Measurements from ENCODE around the gene STARD13. TPM values are rescaled to one million over a fixed set of nuclear protein-coding genes. Genes with fewer than 3 reads are reported as not detected.

The STARD13 gene
- total RNA-seq, 3 donors from 2014 or later, result 0.05 to 0.15 (median 0.14) TPM

- H3K4me1 Mint-ChIP-seq (ENCODE audit: low read depth), result peaks cover 4% of the 10 kb centered on the region
- no peak for ATAC-seq
- peaks cover 8% of the 10 kb centered on the region for H3K9me3 Mint-ChIP-seq
- H3K27me3 Mint-ChIP-seq (ENCODE audit: low read depth), result peaks cover 5% of the 10 kb centered on the region
- no peak overlapping the region for H3K4me3 Mint-ChIP-seq
- H3K36me3 Mint-ChIP-seq (ENCODE audit: insufficient read depth), result peaks cover 2% of the 10 kb centered on the region
- no peak for DNase-seq
These were observed 57.5 kb downstream of the STARD13 start for GRCh38 chr13:33227927-33228647.

GRCh38 chr13:33224686-33225085, 60.9 kb downstream of the STARD13 start:
- Mint-ChIP-seq H3K9me3 (no peaks in the 10 kb centered on the region), H3K4me3 (no peak overlapping the region), H3K27me3 (ENCODE audit: low read depth) (peaks cover 3% of the 10 kb centered on the region), H3K4me1 (ENCODE audit: low read depth) (peaks cover 4% of the 10 kb centered on the region), H3K36me3 (ENCODE audit: insufficient read depth) (no peaks in the 10 kb centered on the region)
- no peak for DNase-seq
- ATAC-seq, result no peak

- H3K4me3 Mint-ChIP-seq, result no peak overlapping the region
- no peaks in the 10 kb centered on the region for H3K36me3 Mint-ChIP-seq (ENCODE audit: insufficient read depth)
- ATAC-seq, result no peak
- H3K4me1 Mint-ChIP-seq (ENCODE audit: low read depth), result peaks cover 4% of the 10 kb centered on the region
- H3K9me3 Mint-ChIP-seq, result no peaks in the 10 kb centered on the region
- peaks cover 3% of the 10 kb centered on the region for H3K27me3 Mint-ChIP-seq (ENCODE audit: low read depth)
- no peak for DNase-seq
These were observed 61.4 kb downstream of the STARD13 start for GRCh38 chr13:33224191-33224590.

GRCh38 chr13:33219926-33220325, 65.6 kb downstream of the STARD13 start:
- H3K9me3 Mint-ChIP-seq, result no peaks in the 10 kb centered on the region
- H3K36me3 Mint-ChIP-seq (ENCODE audit: insufficient read depth), result no peaks in the 10 kb centered on the region
- H3K27me3 Mint-ChIP-seq (ENCODE audit: low read depth), result no peaks in the 10 kb centered on the region
- ATAC-seq (no peak), DNase-seq (no peak)
- H3K4me3 Mint-ChIP-seq, result no peak overlapping the region
- no peaks in the 10 kb centered on the region for H3K4me1 Mint-ChIP-seq (ENCODE audit: low read depth)

- H3K27me3 Mint-ChIP-seq (ENCODE audit: low read depth), result no peaks in the 10 kb centered on the region
- H3K4me1 Mint-ChIP-seq (ENCODE audit: low read depth), result no peaks in the 10 kb centered on the region
- H3K9me3 Mint-ChIP-seq, result no peaks in the 10 kb centered on the region
- DNase-seq (no peak), ATAC-seq (no peak)
- H3K4me3 Mint-ChIP-seq, result no peak overlapping the region
- no peaks in the 10 kb centered on the region for H3K36me3 Mint-ChIP-seq (ENCODE audit: insufficient read depth)
These were observed 67.1 kb downstream of the STARD13 start for GRCh38 chr13:33218426-33218825.

GRCh38 chr13:33218020-33218419, 67.5 kb downstream of the STARD13 start:
- no peak overlapping the region for H3K4me3 Mint-ChIP-seq
- H3K4me1 Mint-ChIP-seq (ENCODE audit: low read depth), result no peaks in the 10 kb centered on the region
- ATAC-seq, result no peak
- DNase-seq, result no peak
- H3K9me3 Mint-ChIP-seq, result no peaks in the 10 kb centered on the region
- no peaks in the 10 kb centered on the region for H3K36me3 Mint-ChIP-seq (ENCODE audit: insufficient read depth)
- no peaks in the 10 kb centered on the region for H3K27me3 Mint-ChIP-seq (ENCODE audit: low read depth)

- Mint-ChIP-seq H3K9me3 (no peaks in the 10 kb centered on the region), H3K4me1 (ENCODE audit: low read depth) (no peaks in the 10 kb centered on the region), H3K27me3 (ENCODE audit: low read depth) (no peaks in the 10 kb centered on the region), H3K36me3 (ENCODE audit: insufficient read depth) (no peaks in the 10 kb centered on the region), H3K4me3 (no peak overlapping the region)
- no peak for DNase-seq
- no peak for ATAC-seq
These were observed 68.3 kb downstream of the STARD13 start for GRCh38 chr13:33217256-33217655.

- H3K27me3 Mint-ChIP-seq (ENCODE audit: low read depth), result peaks cover 9% of the 10 kb centered on the region
- no peaks in the 10 kb centered on the region for H3K36me3 Mint-ChIP-seq (ENCODE audit: insufficient read depth)
- no peak for ATAC-seq
- no peak for DNase-seq
- no peaks in the 10 kb centered on the region for H3K9me3 Mint-ChIP-seq
- H3K4me3 Mint-ChIP-seq, result no peak overlapping the region
- H3K4me1 Mint-ChIP-seq (ENCODE audit: low read depth), result no peaks in the 10 kb centered on the region
These were observed 71.8 kb downstream of the STARD13 start for GRCh38 chr13:33213797-33214196.

- Mint-ChIP-seq H3K36me3 (ENCODE audit: insufficient read depth) (no peaks in the 10 kb centered on the region), H3K4me3 (no peak overlapping the region), H3K9me3 (no peaks in the 10 kb centered on the region), H3K27me3 (ENCODE audit: low read depth) (peaks cover 9% of the 10 kb centered on the region), H3K4me1 (ENCODE audit: low read depth) (no peaks in the 10 kb centered on the region)
- ATAC-seq, result no peak
- no peak for DNase-seq
These were observed 72.4 kb downstream of the STARD13 start for GRCh38 chr13:33213024-33213768.

- Mint-ChIP-seq H3K27me3 (ENCODE audit: low read depth) (peaks cover 13% of the 10 kb centered on the region), H3K4me1 (ENCODE audit: low read depth) (no peaks in the 10 kb centered on the region), H3K36me3 (ENCODE audit: insufficient read depth) (no peaks in the 10 kb centered on the region), H3K4me3 (no peak overlapping the region), H3K9me3 (no peaks in the 10 kb centered on the region)
- no peak for DNase-seq
- no peak for ATAC-seq
These were observed 73.2 kb downstream of the STARD13 start for GRCh38 chr13:33212396-33212795.

- no peak for ATAC-seq
- H3K27me3 Mint-ChIP-seq (ENCODE audit: low read depth), result peaks cover 16% of the 10 kb centered on the region
- H3K4me1 Mint-ChIP-seq (ENCODE audit: low read depth), result peaks cover 6% of the 10 kb centered on the region
- no peak overlapping the region for H3K4me3 Mint-ChIP-seq
- no peaks in the 10 kb centered on the region for H3K36me3 Mint-ChIP-seq (ENCODE audit: insufficient read depth)
- DNase-seq, result no peak
- H3K9me3 Mint-ChIP-seq, result no peaks in the 10 kb centered on the region
These were observed 75.5 kb downstream of the STARD13 start for GRCh38 chr13:33210090-33210489.

- ATAC-seq (no peak), DNase-seq (no peak)
- Mint-ChIP-seq H3K9me3 (no peaks in the 10 kb centered on the region), H3K36me3 (ENCODE audit: insufficient read depth) (no peaks in the 10 kb centered on the region), H3K4me3 (no peak overlapping the region), H3K4me1 (ENCODE audit: low read depth) (peaks cover 13% of the 10 kb centered on the region), H3K27me3 (ENCODE audit: low read depth) (peaks cover 16% of the 10 kb centered on the region)
These were observed 77.0 kb downstream of the STARD13 start for GRCh38 chr13:33208290-33209220.

GRCh38 chr13:33207615-33207961, 78.0 kb downstream of the STARD13 start:
- Mint-ChIP-seq H3K4me3 (no peak overlapping the region), H3K36me3 (ENCODE audit: insufficient read depth) (no peaks in the 10 kb centered on the region), H3K27me3 (ENCODE audit: low read depth) (peaks cover 17% of the 10 kb centered on the region), H3K4me1 (ENCODE audit: low read depth) (peaks cover 13% of the 10 kb centered on the region), H3K9me3 (no peaks in the 10 kb centered on the region)
- DNase-seq, result no peak
- no peak for ATAC-seq

GRCh38 chr13:33206945-33207614, 78.5 kb downstream of the STARD13 start:
- Mint-ChIP-seq H3K36me3 (ENCODE audit: insufficient read depth) (no peaks in the 10 kb centered on the region), H3K9me3 (no peaks in the 10 kb centered on the region), H3K4me1 (ENCODE audit: low read depth) (peaks cover 13% of the 10 kb centered on the region), H3K27me3 (ENCODE audit: low read depth) (peaks cover 22% of the 10 kb centered on the region), H3K4me3 (no peak overlapping the region)
- no peak for DNase-seq
- no peak for ATAC-seq
